IPS-18c (cell line): Measurements from ENCODE around the gene TCF12.
"Not testable (repeated sequence)": the region's sequence is repeated elsewhere in the genome, so short reads cannot be mapped to it uniquely, and the experiment has no call there.

Source experiments
- H3K4me3 ChIP-seq: 2 replicates; pipeline ENCODE4 v1.7.0; 2013; ENCODE audit warnings: low read depth, mild to moderate bottlenecking, low read length, moderate library complexity; ENCODE audit not compliant: insufficient read depth
- H3K9me3 ChIP-seq: one replicate; pipeline ENCODE4 v1.6.1; 2013; ENCODE audit warnings: mild to moderate bottlenecking, low read length, moderate library complexity; ENCODE audit not compliant: control insufficient read depth, insufficient read depth

The TCF12 gene

GRCh38 chr15:56984681-56985481 is 66.4 kb downstream of the TCF12 start:
- no peaks in the 10 kb centered on the region for H3K9me3 ChIP-seq
- H3K4me3 ChIP-seq, result no peak overlapping the region

GRCh38 chr15:56985856-56986255 is 67.4 kb downstream of the TCF12 start:
- Histone ChIP-seq H3K9me3 (no peaks in the 10 kb centered on the region), H3K4me3 (no peak overlapping the region)

DNA sequence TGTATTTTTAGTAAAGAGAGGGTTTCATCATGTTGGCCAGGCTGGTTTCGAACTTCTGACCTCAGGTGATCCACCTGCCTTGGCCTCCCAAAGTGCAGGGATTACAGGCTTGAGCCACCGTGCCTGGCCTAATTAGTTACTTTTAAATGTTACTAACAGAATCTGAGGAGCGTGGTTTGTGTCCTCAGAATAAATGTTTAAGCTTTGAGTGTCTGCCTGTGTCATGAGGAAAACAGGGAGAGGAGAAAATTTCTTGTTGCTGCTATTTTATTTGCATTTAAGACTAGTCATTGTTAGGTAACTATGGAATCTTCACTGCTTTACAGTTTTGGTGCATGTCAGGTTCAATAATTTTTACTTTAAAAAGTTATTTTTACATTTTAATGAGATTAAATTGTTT is 68.8 kb downstream of the TCF12 start:
- Histone ChIP-seq H3K9me3 (no peaks in the 10 kb centered on the region), H3K4me3 (no peak overlapping the region)

DNA sequence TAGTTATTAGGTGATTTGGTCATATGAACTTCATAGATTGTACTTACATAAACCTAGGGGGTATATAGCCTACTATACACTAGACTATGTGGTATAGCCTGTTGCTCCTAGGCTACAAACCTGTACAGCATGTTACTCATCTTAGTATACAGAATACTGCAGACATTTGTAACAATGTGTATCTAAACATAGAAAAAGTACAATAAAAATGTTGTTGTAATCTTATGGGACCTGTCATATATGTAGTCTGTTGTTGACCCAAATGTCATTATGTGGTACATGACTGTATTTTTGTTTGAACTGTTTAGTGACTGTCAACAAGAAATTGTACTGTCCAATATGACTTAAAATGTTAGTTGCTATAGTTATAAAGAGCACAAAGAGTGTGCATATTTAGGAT is 69.8 kb downstream of the TCF12 start:
- no peaks in the 10 kb centered on the region for H3K9me3 ChIP-seq
- no peak overlapping the region for H3K4me3 ChIP-seq

DNA sequence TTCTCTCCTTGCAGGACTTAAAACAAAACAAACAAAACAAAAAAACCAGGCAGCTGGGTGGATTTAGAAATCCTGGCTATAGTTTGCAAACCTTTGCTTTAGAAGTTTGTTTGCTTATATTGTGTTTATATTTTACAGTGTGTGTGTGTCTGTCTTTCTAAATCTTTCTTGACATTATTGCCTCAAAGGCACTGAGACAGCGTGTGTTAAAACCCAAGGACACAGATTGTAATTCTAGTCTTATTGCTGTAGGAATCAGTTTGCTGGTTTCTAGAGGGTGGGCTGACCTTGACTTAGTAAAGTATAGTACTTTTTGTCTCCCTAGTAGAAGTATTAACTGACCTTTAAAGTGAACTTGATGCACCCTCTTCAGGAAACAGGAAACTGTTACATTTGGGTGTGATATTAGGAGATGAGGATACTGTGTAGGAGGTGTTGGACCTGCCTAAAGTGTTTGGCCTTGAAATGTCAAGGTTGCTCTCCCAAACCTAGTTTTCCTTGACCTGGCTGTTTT is 71.0 kb downstream of the TCF12 start:
- H3K4me3 ChIP-seq, result no peak overlapping the region
- H3K9me3 ChIP-seq, result no peaks in the 10 kb centered on the region

DNA sequence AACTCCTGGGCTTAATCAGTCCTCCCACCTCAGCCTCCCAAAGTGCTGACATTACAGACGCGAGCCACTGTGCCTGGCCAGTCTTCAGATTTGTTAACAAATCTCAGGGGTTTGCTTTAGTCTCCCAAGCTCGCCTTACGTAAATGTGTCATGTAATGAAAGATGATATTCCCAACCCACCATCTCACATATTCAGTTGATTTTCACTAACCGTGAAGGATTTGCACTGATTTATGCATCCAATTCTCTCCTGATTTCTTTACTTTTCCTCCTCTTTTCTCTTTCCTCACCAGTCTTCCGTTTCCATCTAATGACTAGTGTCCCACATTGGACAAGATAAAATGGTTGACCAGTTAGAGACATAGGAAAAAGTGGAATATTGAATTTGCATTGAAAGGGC is 72.6 kb downstream of the TCF12 start:
- Histone ChIP-seq H3K4me3 (no peak overlapping the region), H3K9me3 (no peaks in the 10 kb centered on the region)

DNA sequence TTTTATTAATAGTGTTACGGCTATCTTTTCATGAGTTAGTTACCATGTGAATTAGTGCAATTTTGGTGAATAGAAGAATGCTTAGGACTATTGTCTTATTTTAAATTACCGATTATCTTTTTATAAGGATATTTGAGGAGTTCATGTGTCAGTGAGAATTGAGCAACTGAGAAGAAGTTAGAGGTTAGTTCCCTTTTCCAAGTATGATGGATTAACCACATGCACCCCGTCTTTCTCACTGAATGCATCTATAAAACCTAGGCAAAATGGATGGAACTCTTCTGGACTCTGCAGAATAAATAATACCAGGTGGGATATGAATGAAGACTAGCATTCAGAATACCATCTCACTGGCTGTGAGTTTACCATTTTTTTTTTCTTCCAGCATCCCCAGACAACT is 74.3 kb downstream of the TCF12 start:
- H3K4me3 ChIP-seq, result no peak overlapping the region
- no peaks in the 10 kb centered on the region for H3K9me3 ChIP-seq

- Histone ChIP-seq H3K9me3 (no peaks in the 10 kb centered on the region), H3K4me3 (no peak overlapping the region)
These were observed 75.8 kb downstream of the TCF12 start for GRCh38 chr15:56994280-56994679.

DNA sequence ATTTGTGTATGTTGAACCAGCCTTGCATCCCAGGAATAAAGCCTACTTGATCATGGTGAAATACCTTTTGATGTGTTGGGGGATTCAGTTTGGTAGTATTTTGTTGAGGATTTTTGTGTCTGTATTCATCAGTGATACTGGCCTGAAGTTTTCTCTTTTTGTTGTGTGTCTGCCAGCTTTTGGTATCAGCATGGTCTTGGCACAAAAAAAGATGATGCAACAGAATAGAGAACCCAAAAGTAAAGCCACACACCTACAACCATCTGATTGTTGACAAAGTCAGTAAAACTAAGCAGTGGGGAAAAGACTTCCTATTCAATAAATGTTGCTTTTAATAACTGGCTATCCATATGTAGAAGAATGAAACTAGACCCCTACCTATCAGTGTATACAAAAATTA is 77.6 kb downstream of the TCF12 start:
- H3K4me3 ChIP-seq, result no peak overlapping the region

GRCh38 chr15:56996746-56997470 is 78.5 kb downstream of the TCF12 start:
- H3K4me3 ChIP-seq, result no peak overlapping the region
- no peaks in the 10 kb centered on the region for H3K9me3 ChIP-seq

More for the DNA sequence above, 77.6 kb downstream of the TCF12 start:
- H3K9me3 ChIP-seq, result no peaks in the 10 kb centered on the region

GRCh38 chr15:57003418-57003817 is 85.0 kb downstream of the TCF12 start:
- Histone ChIP-seq H3K4me3 (no peak overlapping the region), H3K9me3 (no peaks in the 10 kb centered on the region)

- no peaks in the 10 kb centered on the region for H3K9me3 ChIP-seq
- no peak overlapping the region for H3K4me3 ChIP-seq
These were observed 86.8 kb downstream of the TCF12 start for GRCh38 chr15:57005244-57005643.

DNA sequence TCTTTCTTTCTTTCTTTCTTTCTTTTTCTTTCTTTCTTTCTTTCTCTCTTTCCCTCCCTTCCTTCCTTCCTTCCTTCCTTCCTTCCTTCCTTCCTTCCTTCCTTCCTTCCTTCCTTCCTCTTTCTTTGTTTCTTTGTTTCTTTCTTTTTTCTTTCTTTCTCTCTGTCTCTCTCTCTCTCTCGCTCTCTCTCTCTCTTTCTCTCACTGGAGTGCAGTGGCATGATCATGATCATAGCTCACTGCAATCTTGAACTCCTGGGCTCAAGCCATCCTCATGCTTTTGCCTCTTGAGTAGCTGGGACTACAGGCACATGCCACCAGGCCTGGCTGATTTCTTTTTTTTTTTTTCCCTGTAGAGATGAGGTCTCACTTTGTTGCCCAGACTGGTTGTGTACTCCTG is 89.4 kb downstream of the TCF12 start:
- not testable (repeated sequence) for H3K9me3 ChIP-seq, H3K4me3 ChIP-seq

- no peak overlapping the region for H3K4me3 ChIP-seq
- H3K9me3 ChIP-seq, result no peaks in the 10 kb centered on the region
These were observed 92.3 kb downstream of the TCF12 start for GRCh38 chr15:57010724-57011123.

- Histone ChIP-seq H3K9me3 (no peaks in the 10 kb centered on the region), H3K4me3 (no peak overlapping the region)
These were observed 94.1 kb downstream of the TCF12 start for GRCh38 chr15:57012556-57012955.

DNA sequence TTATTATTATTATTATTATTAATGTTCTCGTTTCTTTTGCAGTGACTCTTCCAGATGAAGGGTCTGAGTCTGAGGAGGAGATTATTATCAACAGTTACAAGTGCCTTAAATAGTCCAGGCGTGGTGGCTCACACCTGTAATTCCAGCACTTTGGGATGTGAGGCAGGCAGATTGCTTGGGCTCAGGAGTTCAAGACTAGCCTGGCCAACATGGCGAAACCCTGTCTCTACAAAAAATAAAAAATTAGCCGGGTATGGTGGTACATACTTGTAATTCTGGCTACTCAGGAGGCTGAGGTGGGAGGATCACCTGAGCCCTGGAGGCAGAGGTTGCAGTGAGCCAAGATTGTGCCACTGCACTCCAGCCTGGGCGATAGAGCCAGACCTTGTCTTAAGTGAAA is 96.5 kb downstream of the TCF12 start:
- H3K9me3 ChIP-seq, H3K4me3 ChIP-seq: not testable (repeated sequence)

GRCh38 chr15:57015360-57015759 is 96.9 kb downstream of the TCF12 start:
- Histone ChIP-seq H3K4me3 (no peak overlapping the region), H3K9me3 (no peaks in the 10 kb centered on the region)

GRCh38 chr15:57015897-57016296 is 97.5 kb downstream of the TCF12 start:
- H3K9me3 ChIP-seq, result no peaks in the 10 kb centered on the region
- no peak overlapping the region for H3K4me3 ChIP-seq
